ENCODE data around the gene CCDC160. TPM values are rescaled to one million over a fixed set of nuclear protein-coding genes. Genes with fewer than 3 reads are reported as not detected.

CCDC160 gene
- total and polyA plus RNA-seq, 8 donors: 0.09 to 0.92 (median 0.26) TPM

GRCh38 chrX:134287346-134287745 lies 50.4 kb downstream of the CCDC160 start:
- WGBS, 2 donors: 40 to 51% methylated on average over 4 of the region's 4 CpGs
- DNase-seq (no peak), ATAC-seq (no peak), FAIRE-seq (no peak)
- no peak overlapping the region for H3K27ac ChIP-seq
- H3K36me3 ChIP-seq: no peaks in the 10 kb centered on the region
- no peak overlapping the region for H3K4me3 ChIP-seq
- TF ChIP-seq CTCF (IDR thresholded peaks at IDR 0.05): no peak
- intact Hi-C loops (cut with DNase I): no loop called here
- peaks cover 0 to 2% (median 0%) of the 10 kb centered on the region in 4 donors for H3K27me3 ChIP-seq
- no peaks in the 10 kb centered on the region for H3K9me3 ChIP-seq
- H3K4me1 ChIP-seq: no peaks in the 10 kb centered on the region

- Histone ChIP-seq H3K27ac (no peak overlapping the region), H3K27me3 (peaks cover 0 to 5% (median 0%) of the 10 kb centered on the region in 4 donors), H3K36me3 (no peaks in the 10 kb centered on the region), H3K4me1 (no peaks in the 10 kb centered on the region), H3K4me3 (no peak overlapping the region), H3K9me3 (no peaks in the 10 kb centered on the region)
- no peak for TF ChIP-seq CTCF (IDR thresholded peaks at IDR 0.05)
- FAIRE-seq (peak; percentile 78), ATAC-seq (no peak), DNase-seq (no peak)
- intact Hi-C loops (cut with DNase I): no loop called here
These were observed 57.6 kb downstream of the CCDC160 start for GRCh38 chrX:134294548-134294947.

Other genes starting within 250 kb of the CCDC160 start
- 10 to 100 TPM in 2 of 6 donors, 1 to 10 TPM in 4; 4.7 to 12.4 (median 8.5) TPM for gene PHF6, start 136.1 kb downstream of the CCDC160 start, total RNA-seq
- gene PHF6, start 136.1 kb downstream of the CCDC160 start, polyA plus RNA-seq: 1 to 10 TPM; 2.4 to 5.2 TPM
- 10 to 100 TPM; 10.7 to 21.4 (median 18.5) TPM for gene HPRT1, start 223.0 kb downstream of the CCDC160 start, total RNA-seq
- gene HPRT1, start 223.0 kb downstream of the CCDC160 start, polyA plus RNA-seq: 10 to 100 TPM; 28.3 to 33.3 TPM

Data from pancreas (tissue), 10 donors.